Fibroblast of pulmonary artery (primary cell): ENCODE measurements around the gene PTPRC.

ENCODE experiments used
- DNase-seq: peaks from one replicate; pipeline ENCODE4 v3.0.0-alpha.2; 2010; ENCODE audit warnings: low read depth
- H3K4me3 ChIP-seq: replicated peaks from 2 replicates; pipeline ENCODE4 v1.5.1; 2011; ENCODE audit warnings: low read depth, mild to moderate bottlenecking, control low read depth, low read length, moderate library complexity
- TF ChIP-seq, protein P1 (sequence below): IDR thresholded peaks from 2 replicates; pipeline ENCODE4 v1.5.1; 2011; ENCODE audit warnings: mild to moderate bottlenecking, control low read depth, low read length, inconsistent platforms; ENCODE audit errors: missing control alignments

The PTPRC gene

DNA sequence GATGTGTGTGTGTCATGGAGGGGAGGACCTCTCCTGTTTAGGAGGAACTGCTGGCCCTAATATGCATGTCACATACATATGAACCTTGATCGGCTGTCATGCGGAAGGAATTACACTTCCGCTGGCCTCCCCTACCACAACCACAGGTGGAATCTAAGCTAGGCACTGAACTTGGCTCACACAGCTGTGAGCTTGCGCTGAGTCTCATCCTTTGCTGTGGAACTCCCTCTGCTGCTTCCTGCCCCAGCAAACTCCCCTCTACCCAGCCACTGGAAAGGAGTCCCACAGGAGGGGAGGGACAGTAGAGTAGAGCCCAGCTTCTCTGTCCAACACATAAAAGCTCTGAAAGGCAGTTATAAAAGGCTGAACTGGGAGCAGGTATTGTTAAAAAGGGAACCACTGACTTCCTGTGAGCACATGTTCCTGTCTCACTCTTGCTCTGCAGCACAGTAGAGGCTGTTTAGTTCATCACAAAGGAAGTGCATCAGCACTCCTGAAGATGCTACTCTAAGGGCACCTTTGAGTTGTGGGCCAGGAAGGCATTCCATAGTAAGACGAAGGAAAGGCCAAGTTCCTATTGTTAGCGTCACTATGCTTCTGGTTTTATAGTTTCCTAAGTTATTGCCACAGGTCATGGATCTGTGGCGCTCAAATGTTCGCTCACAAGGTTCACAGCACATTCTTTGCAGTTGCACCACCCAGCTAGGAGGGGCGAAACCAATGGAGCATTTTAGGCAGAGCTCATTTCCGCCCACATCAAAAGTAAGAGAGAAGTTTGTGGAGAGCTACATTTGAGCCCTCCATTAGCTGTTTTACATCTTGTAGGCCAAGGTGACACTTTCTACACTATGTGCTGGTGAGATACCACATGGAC is 17.7 kb upstream of the PTPRC start:
- DNase-seq = no peak
- TF ChIP-seq, protein P1, sequence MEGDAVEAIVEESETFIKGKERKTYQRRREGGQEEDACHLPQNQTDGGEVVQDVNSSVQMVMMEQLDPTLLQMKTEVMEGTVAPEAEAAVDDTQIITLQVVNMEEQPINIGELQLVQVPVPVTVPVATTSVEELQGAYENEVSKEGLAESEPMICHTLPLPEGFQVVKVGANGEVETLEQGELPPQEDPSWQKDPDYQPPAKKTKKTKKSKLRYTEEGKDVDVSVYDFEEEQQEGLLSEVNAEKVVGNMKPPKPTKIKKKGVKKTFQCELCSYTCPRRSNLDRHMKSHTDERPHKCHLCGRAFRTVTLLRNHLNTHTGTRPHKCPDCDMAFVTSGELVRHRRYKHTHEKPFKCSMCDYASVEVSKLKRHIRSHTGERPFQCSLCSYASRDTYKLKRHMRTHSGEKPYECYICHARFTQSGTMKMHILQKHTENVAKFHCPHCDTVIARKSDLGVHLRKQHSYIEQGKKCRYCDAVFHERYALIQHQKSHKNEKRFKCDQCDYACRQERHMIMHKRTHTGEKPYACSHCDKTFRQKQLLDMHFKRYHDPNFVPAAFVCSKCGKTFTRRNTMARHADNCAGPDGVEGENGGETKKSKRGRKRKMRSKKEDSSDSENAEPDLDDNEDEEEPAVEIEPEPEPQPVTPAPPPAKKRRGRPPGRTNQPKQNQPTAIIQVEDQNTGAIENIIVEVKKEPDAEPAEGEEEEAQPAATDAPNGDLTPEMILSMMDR = no peak
- no peak overlapping the region for H3K4me3 ChIP-seq

DNA sequence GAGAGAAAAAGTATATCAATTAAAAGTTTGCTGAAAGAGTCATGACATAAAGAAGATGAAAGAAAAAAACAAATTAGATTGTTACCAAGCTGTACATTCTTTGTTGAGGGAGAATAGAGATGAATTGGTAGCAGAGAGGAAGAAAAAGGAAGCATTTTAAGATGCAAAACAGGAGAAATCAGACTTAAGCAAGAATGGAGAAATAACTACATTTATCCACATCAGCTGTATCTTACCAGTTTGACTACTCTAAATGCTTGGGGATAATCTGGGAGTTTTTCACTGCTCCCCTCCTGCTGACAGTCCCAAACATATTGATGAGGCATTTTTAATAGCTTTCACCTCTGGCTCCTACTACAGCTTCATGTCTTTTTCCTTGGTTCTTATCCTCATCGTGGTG is 16.8 kb upstream of the PTPRC start:
- TF ChIP-seq, protein P1 = no peak
- no peak for DNase-seq
- H3K4me3 ChIP-seq = no peak overlapping the region

DNA sequence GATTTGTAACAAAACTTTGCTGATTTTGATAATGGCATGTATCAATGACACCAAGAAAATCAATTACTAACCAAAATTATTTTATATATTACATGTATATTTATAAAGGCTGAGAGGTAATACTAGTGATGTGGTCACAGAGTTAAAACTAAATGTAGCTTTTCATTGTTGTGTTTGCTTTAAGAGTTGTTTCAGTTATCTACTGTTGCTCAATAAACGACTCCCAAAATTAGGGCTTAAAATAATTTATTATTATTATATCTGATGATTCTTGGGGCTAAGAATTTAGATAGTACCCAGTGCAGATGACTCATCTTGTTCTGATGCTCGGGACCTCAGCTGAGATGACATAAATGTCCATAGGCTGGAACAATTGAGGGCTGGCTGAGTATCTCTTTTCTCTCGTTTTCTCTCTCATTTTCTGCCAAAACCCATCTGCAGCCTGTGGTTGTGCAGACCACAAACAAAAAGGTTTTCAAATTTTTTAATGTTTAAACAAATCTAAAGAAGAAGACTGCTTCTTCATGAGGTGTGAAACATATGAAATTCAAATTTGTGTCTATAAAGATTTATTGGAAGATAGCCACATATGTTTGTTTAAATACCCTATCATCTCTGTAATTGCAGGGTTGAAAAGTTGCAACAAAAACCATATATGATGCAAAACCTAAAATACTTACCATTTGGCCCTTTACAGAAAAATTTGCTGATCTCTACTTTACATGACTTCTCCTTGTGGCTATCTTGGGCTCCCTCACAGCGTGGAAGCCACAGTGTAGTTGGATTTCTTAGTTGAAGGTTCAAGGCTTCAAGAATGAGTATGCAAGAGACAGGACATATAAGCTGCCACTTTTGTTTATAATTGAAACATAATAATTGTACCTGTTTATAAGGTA is 14.8 kb upstream of the PTPRC start:
- H3K4me3 ChIP-seq = no peak overlapping the region
- TF ChIP-seq, protein P1 = no peak
- DNase-seq = peak; percentile 64

DNA sequence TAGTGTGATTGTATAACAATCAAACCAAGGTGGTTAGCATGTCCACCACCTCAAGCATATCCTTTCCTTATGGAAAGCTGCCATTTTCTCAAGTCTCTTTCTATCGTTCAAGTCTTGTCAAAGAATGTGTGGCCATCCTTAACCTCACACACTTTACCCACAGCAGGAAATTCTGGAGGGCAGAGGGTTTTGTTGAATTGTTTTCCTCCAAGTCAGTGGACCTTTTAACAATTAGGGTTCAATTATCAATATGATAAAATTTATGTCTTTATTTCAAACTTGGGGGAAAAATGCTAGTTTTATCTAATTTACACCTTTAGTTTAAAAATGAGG is 14.2 kb upstream of the PTPRC start:
- no peak overlapping the region for H3K4me3 ChIP-seq
- TF ChIP-seq, protein P1 = no peak
- DNase-seq = no peak

DNA sequence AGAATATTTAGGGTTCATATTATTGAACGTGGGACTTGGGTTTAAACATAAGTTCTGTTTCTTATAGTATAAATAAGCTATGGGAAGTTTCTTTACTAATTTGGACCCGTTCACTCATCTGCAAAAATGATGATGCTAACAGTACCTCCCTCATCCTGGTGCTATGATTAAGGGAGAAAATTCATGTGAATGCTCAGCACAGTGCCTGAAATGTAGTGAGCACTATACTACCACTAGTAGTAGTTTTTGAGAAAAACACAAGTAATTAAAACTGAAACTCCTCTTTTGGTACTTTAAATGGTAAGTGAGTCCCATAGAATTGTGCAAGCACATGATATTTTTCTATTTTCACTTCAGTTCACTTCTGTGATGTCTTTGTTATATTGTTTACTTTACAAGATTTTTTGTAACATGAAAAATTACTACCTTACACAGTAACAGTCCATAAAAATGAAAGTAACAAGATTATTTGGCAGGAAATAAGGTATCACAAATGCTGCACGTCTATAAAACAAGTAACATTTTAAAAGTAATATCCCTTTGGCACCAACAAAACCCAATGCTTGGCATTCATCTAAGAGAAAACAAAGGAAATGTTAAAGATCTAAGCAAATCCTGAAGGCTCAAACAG is 11.3 kb upstream of the PTPRC start:
- no peak overlapping the region for H3K4me3 ChIP-seq
- DNase-seq = no peak
- TF ChIP-seq, protein P1 = no peak

DNA sequence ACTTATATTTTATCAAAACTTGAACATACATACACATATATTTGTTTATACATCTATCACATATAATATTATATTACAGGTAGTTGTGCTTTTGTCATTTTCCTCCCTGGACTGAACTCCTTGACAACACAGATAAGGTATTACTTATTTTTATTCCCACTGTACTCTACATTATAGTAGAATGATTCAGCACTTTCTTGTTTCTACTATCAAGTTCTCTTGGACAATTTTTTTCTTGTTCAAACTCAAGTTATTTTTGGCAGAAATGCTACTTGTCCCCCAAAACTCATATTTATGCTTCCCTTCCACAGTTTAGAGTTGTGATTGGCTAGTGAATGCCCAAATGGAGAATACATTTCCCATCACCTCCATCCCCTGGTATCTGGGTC is 10.8 kb upstream of the PTPRC start:
- TF ChIP-seq, protein P1 = no peak
- H3K4me3 ChIP-seq = no peak overlapping the region
- DNase-seq = peak; percentile 17
